ENCODE data around the gene SMARCC2.

GRCh38 chr12:56150563-56150962 lies 38.7 kb downstream of the SMARCC2 start:
- TF ChIP-seq CTCF (IDR thresholded peaks at IDR 0.05): no peak
- TF ChIP-seq POLR2A (IDR thresholded peaks at IDR 0.05): no peak
